NCI-H226 (cell line): ENCODE results near the gene TSG101.

Source experiments
- DNase-seq: peaks from one replicate; pipeline ENCODE4 v3.0.0-alpha.2; 2015

The TSG101 gene

GRCh38 chr11:18492888-18493287 lies 33.9 kb downstream of the TSG101 start:
- no peak for DNase-seq

- no peak for DNase-seq
Observed at GRCh38 chr11:18491924-18492323, 34.8 kb downstream of the TSG101 start.

- DNase-seq = no peak
Observed at GRCh38 chr11:18490736-18491485, 35.8 kb downstream of the TSG101 start.

- no peak for DNase-seq
Observed at GRCh38 chr11:18490319-18490718, 36.4 kb downstream of the TSG101 start.

GRCh38 chr11:18485913-18486528 lies 40.7 kb downstream of the TSG101 start:
- no peak for DNase-seq

- DNase-seq = no peak
Observed at GRCh38 chr11:18479063-18479462, 47.7 kb downstream of the TSG101 start.

GRCh38 chr11:18472587-18472986 lies 54.2 kb downstream of the TSG101 start:
- no peak for DNase-seq

- no peak for DNase-seq
Observed at GRCh38 chr11:18471995-18472394, 54.7 kb downstream of the TSG101 start.

- DNase-seq = no peak
Observed at GRCh38 chr11:18468961-18469360, 57.8 kb downstream of the TSG101 start.

GRCh38 chr11:18468059-18468458 lies 58.7 kb downstream of the TSG101 start:
- DNase-seq = no peak

GRCh38 chr11:18466402-18466801 lies 60.3 kb downstream of the TSG101 start:
- DNase-seq = no peak

- DNase-seq = no peak
Observed at GRCh38 chr11:18463439-18463838, 63.3 kb downstream of the TSG101 start.

GRCh38 chr11:18461909-18462308 lies 64.8 kb downstream of the TSG101 start:
- DNase-seq = no peak

- DNase-seq = no peak
Observed at GRCh38 chr11:18459634-18460033, 67.1 kb downstream of the TSG101 start.

- peak; percentile 50 for DNase-seq
Observed at GRCh38 chr11:18457450-18457849, 69.3 kb downstream of the TSG101 start.

GRCh38 chr11:18455686-18456372 lies 70.9 kb downstream of the TSG101 start, which contains the start of gene LDHAL6A:
LDHAL6A (plus strand) TSS chr11:18455856; CDS start chr11:18456681, 825 bp downstream.
- no peak for DNase-seq

GRCh38 chr11:18452927-18453326 lies 73.8 kb downstream of the TSG101 start:
- peak; percentile 24 for DNase-seq

- DNase-seq = no peak
Observed at GRCh38 chr11:18449251-18449650, 77.5 kb downstream of the TSG101 start.

- DNase-seq = no peak
Observed at GRCh38 chr11:18438691-18439090, 88.1 kb downstream of the TSG101 start.
